BLaER1 treated with 17β-estradiol and CSF1 and Interleukin-3, amounts not matched to agents 10 nM and 100 nM (cell line): ENCODE results near the gene AFF1.
A peak's percentile ranks its signal among the peaks of the same experiment; 100 is the strongest.

ENCODE experiments used
- H3K27ac ChIP-seq, 11 experiments: shearing (Covaris generic); formaldehyde crosslinking; 2 replicates each; pipeline ENCODE4 v1.8.1; 2022
- H3K27me3 ChIP-seq, 11 experiments: shearing (Covaris generic); formaldehyde crosslinking; 2 replicates each; pipeline ENCODE4 v1.8.1; 2022
- H3K36me3 ChIP-seq, 11 experiments: shearing (Covaris generic); formaldehyde crosslinking; 2 replicates each; pipeline ENCODE4 v1.8.1; 2022
- H3K4me1 ChIP-seq, 10 experiments: shearing (Covaris generic); formaldehyde crosslinking; 2 replicates each; pipeline ENCODE4 v1.8.1; 2022
- H3K4me2 ChIP-seq, 11 experiments: shearing (Covaris generic); formaldehyde crosslinking; 2 replicates each; pipeline ENCODE4 v1.8.1; 2022
- H3K4me3 ChIP-seq, 10 experiments: shearing (Covaris generic); formaldehyde crosslinking; 2 replicates each; pipeline ENCODE4 v1.8.1; 2022
- H3K9ac ChIP-seq, 11 experiments: shearing (Covaris generic); formaldehyde crosslinking; 2 replicates each; pipeline ENCODE4 v1.8.1; 2022
- H3K9me3 ChIP-seq, 11 experiments: shearing (Covaris generic); formaldehyde crosslinking; replicated peaks in 1 of 11; 2 replicates each; pipeline ENCODE4 v1.8.1; 2022
- H4K20me1 ChIP-seq, 11 experiments: shearing (Covaris generic); formaldehyde crosslinking; 2 replicates each; pipeline ENCODE4 v1.8.1; 2022
- Cebpa-rat ChIP-seq, 11 experiments: shearing (Covaris generic); IDR thresholded peaks; 2 replicates each; pipeline ENCODE4 v1.8.1; 2022

The AFF1 gene

GRCh38 chr4:86967073-86967472, 32.3 kb downstream of the AFF1 start:
- peaks cover 10 to 61% (median 21%) of the 10 kb centered on the region in 11 experiments; a peak in 12 of 22 replicates for H3K36me3 ChIP-seq
- no peaks in the 10 kb centered on the region for H3K9me3 ChIP-seq
- peaks cover 0 to 90% (median 0%) of the 10 kb centered on the region in 11 experiments; a peak in 6 of 22 replicates for H4K20me1 ChIP-seq
- H3K4me3 ChIP-seq = no peak overlapping the region
- H3K27me3 ChIP-seq = no peaks in the 10 kb centered on the region
- H3K4me1 ChIP-seq = peaks cover 85 to 100% (median 99%) of the 10 kb centered on the region in 10 experiments
- no peak for TF ChIP-seq Cebpa-rat (IDR thresholded peaks at IDR 0.05)
- peak overlapping the region; percentile 69 to 92 (median 83) for H3K4me2 ChIP-seq
- H3K9ac ChIP-seq = peak overlapping the region in 7 of 11 experiments; percentile 1 to 43 (median 26); a peak in 4 of 22 replicates
- peak overlapping the region; percentile 30 to 93 (median 63); a peak in 21 of 22 replicates for H3K27ac ChIP-seq

- no peaks in the 10 kb centered on the region for H3K9me3 ChIP-seq
- H3K4me3 ChIP-seq = no peak overlapping the region
- peaks cover 0 to 89% (median 0%) of the 10 kb centered on the region in 11 experiments; a peak in 6 of 22 replicates for H4K20me1 ChIP-seq
- TF ChIP-seq Cebpa-rat (IDR thresholded peaks at IDR 0.05) = no peak
- H3K9ac ChIP-seq = peak overlapping the region in 1 of 11 experiments; percentile 29; a peak in 3 of 22 replicates
- peaks cover 85 to 100% (median 99%) of the 10 kb centered on the region in 10 experiments for H3K4me1 ChIP-seq
- peaks cover 8 to 58% (median 19%) of the 10 kb centered on the region in 11 experiments; a peak in 12 of 22 replicates for H3K36me3 ChIP-seq
- H3K27ac ChIP-seq = peak overlapping the region in 10 of 11 experiments; percentile 49 to 93 (median 64); a peak in 19 of 22 replicates
- H3K4me2 ChIP-seq = peak overlapping the region; percentile 69 to 92 (median 83)
- H3K27me3 ChIP-seq = no peaks in the 10 kb centered on the region
Measured at GRCh38 chr4:86967798-86968197, 33.0 kb downstream of the AFF1 start.

GRCh38 chr4:86968547-86968946, 33.7 kb downstream of the AFF1 start:
- Histone ChIP-seq H3K4me2 (peak overlapping the region; percentile 69 to 92 (median 83)), H3K27ac (peak overlapping the region in 9 of 11 experiments; percentile 8 to 93 (median 65); a peak in 16 of 22 replicates), H4K20me1 (peaks cover 0 to 90% (median 0%) of the 10 kb centered on the region in 11 experiments; a peak in 6 of 22 replicates), H3K4me3 (peak overlapping the region in 1 of 10 experiments; percentile 4; a peak in 2 of 20 replicates), H3K9me3 (no peaks in the 10 kb centered on the region), H3K9ac (peak overlapping the region in 4 of 11 experiments; percentile 21 to 49 (median 32); a peak in 8 of 22 replicates), H3K27me3 (no peaks in the 10 kb centered on the region), H3K4me1 (peaks cover 88 to 100% (median 99%) of the 10 kb centered on the region in 10 experiments), H3K36me3 (peaks cover 2 to 50% (median 18%) of the 10 kb centered on the region in 11 experiments; a peak in 11 of 22 replicates)
- TF ChIP-seq Cebpa-rat (IDR thresholded peaks at IDR 0.05) = no peak

GRCh38 chr4:86970447-86971354, 35.9 kb downstream of the AFF1 start:
- no peak overlapping the region for H3K4me3 ChIP-seq
- H3K27ac ChIP-seq = peak overlapping the region in 6 of 11 experiments; percentile 36 to 80 (median 72); a peak in 14 of 22 replicates

GRCh38 chr4:86971355-86971683, 36.5 kb downstream of the AFF1 start:
- Histone ChIP-seq H3K9me3 (no peaks in the 10 kb centered on the region), H3K4me1 (peaks cover 90 to 100% (median 95%) of the 10 kb centered on the region in 10 experiments), H3K27ac (peak overlapping the region in 6 of 11 experiments; percentile 71 to 80 (median 76); a peak in 8 of 22 replicates), H3K4me2 (peak overlapping the region; percentile 56 to 87 (median 74); a peak in 21 of 22 replicates), H3K27me3 (no peaks in the 10 kb centered on the region), H3K36me3 (peaks cover under 1 to 50% (median 24%) of the 10 kb centered on the region in 11 experiments; a peak in 15 of 22 replicates), H4K20me1 (peaks cover 0 to 90% (median 0%) of the 10 kb centered on the region in 11 experiments; a peak in 6 of 22 replicates), H3K4me3 (no peak overlapping the region), H3K9ac (no peak overlapping the region)
- no peak for TF ChIP-seq Cebpa-rat (IDR thresholded peaks at IDR 0.05)

More at GRCh38 chr4:86970447-86971354, 35.9 kb downstream of the AFF1 start:
- Histone ChIP-seq H3K4me1 (peaks cover 90 to 100% (median 97%) of the 10 kb centered on the region in 10 experiments), H3K9me3 (no peaks in the 10 kb centered on the region), H3K9ac (no peak overlapping the region), H3K36me3 (peaks cover 0 to 49% (median 21%) of the 10 kb centered on the region in 11 experiments; a peak in 12 of 22 replicates), H3K27me3 (no peaks in the 10 kb centered on the region), H3K4me2 (peak overlapping the region; percentile 47 to 87 (median 72)), H4K20me1 (peaks cover 0 to 90% (median 0%) of the 10 kb centered on the region in 11 experiments; a peak in 5 of 22 replicates)
- TF ChIP-seq Cebpa-rat (IDR thresholded peaks at IDR 0.05) = no peak

GRCh38 chr4:86972997-86973396, 38.2 kb downstream of the AFF1 start:
- H3K4me3 ChIP-seq = peak overlapping the region in 4 of 10 experiments; percentile 1 to 37 (median 8); a peak in 3 of 20 replicates

GRCh38 chr4:86973668-86974067, 38.9 kb downstream of the AFF1 start:
- Histone ChIP-seq H3K36me3 (peaks cover 4 to 58% (median 32%) of the 10 kb centered on the region in 11 experiments; a peak in 16 of 22 replicates), H4K20me1 (peaks cover 0 to 74% (median 0%) of the 10 kb centered on the region in 11 experiments; a peak in 4 of 22 replicates), H3K9ac (peak overlapping the region in 9 of 11 experiments; percentile 21 to 59 (median 45); a peak in 9 of 22 replicates), H3K4me2 (peak overlapping the region; percentile 56 to 87 (median 74)), H3K27me3 (no peaks in the 10 kb centered on the region), H3K4me1 (peaks cover 89 to 100% (median 93%) of the 10 kb centered on the region in 10 experiments), H3K27ac (peak overlapping the region in 9 of 11 experiments; percentile 55 to 80 (median 75); a peak in 19 of 22 replicates), H3K9me3 (no peaks in the 10 kb centered on the region), H3K4me3 (no peak overlapping the region)
- no peak for TF ChIP-seq Cebpa-rat (IDR thresholded peaks at IDR 0.05)

More at GRCh38 chr4:86972997-86973396, 38.2 kb downstream of the AFF1 start:
- peak overlapping the region in 8 of 11 experiments; percentile 2 to 57 (median 40); a peak in 10 of 22 replicates for H3K9ac ChIP-seq
- no peaks in the 10 kb centered on the region for H3K9me3 ChIP-seq
- H4K20me1 ChIP-seq = peaks cover 0 to 81% (median 0%) of the 10 kb centered on the region in 11 experiments; a peak in 4 of 22 replicates
- H3K27ac ChIP-seq = peak overlapping the region in 9 of 11 experiments; percentile 55 to 80 (median 75); a peak in 18 of 22 replicates
- H3K4me1 ChIP-seq = peaks cover 90 to 100% (median 95%) of the 10 kb centered on the region in 10 experiments
- H3K27me3 ChIP-seq = no peaks in the 10 kb centered on the region
- TF ChIP-seq Cebpa-rat (IDR thresholded peaks at IDR 0.05) = peak in 7 of 11 experiments; percentile 22 to 82 (median 63); a peak in 9 of 22 replicates
- peaks cover 4 to 54% (median 32%) of the 10 kb centered on the region in 11 experiments; a peak in 15 of 22 replicates for H3K36me3 ChIP-seq
- peak overlapping the region; percentile 56 to 87 (median 74) for H3K4me2 ChIP-seq

GRCh38 chr4:86974551-86974994, 39.8 kb downstream of the AFF1 start:
- 0 out of 20 replicates have a peak overlapping the region, but pooled peaks of 1 of the 10 experiments have one; percentile 20 for H3K4me3 ChIP-seq
- H3K27ac ChIP-seq = peak overlapping the region in 10 of 11 experiments; percentile 12 to 80 (median 74); a peak in 20 of 22 replicates
- peaks cover 89 to 100% (median 93%) of the 10 kb centered on the region in 10 experiments for H3K4me1 ChIP-seq
- peak overlapping the region in 10 of 11 experiments; percentile 20 to 59 (median 40); a peak in 11 of 22 replicates for H3K9ac ChIP-seq
- H3K27me3 ChIP-seq = no peaks in the 10 kb centered on the region
- H4K20me1 ChIP-seq = peaks cover 0 to 67% (median 0%) of the 10 kb centered on the region in 11 experiments; a peak in 4 of 22 replicates
- peaks cover 4 to 61% (median 31%) of the 10 kb centered on the region in 11 experiments; a peak in 17 of 22 replicates for H3K36me3 ChIP-seq
- peak in 3 of 11 experiments; percentile 23 to 65 (median 24); a peak in 3 of 22 replicates for TF ChIP-seq Cebpa-rat (IDR thresholded peaks at IDR 0.05)
- H3K4me2 ChIP-seq = peak overlapping the region; percentile 56 to 87 (median 74)
- H3K9me3 ChIP-seq = no peaks in the 10 kb centered on the region
